Right ventricle myocardium superior (tissue), 1 donor: ENCODE measurements around the gene TNRC6C. TPM values are rescaled to one million over a fixed set of nuclear protein-coding genes. Genes with fewer than 3 reads are reported as not detected.

Source experiments
- ATAC-seq: fragments of 200-7000 bp; cut with Tn5 transposase; one replicate; pipeline ENCODE4 v1.9.1; 2020; ENCODE audit warnings: mild to moderate bottlenecking; ENCODE audit not compliant: poor library complexity
- DNase-seq: peaks from one replicate; pipeline ENCODE4 v3.0.0-alpha.2; 2020
- intact Hi-C: fragments of 100-400 bp; cut with DNase I; formaldehyde crosslinking; loops from one replicate; pipeline ENCODE4 v1.11.2; 2022
- long read RNA-seq: library from polyadenylated mRNA; unstranded; transcript quantifications from one replicate; pipeline ENCODE4 v2.0.0, GENCODE V29; 2021
- total RNA-seq: library from RNA; stranded (reverse); fragmentation: NEBNext Ultra II Directional; extraction: Animal tissue kit (Norgen Biotek cat#: 25700); gene quantifications from one replicate; pipeline ENCODE4 v1.2.1, GENCODE V29; 2021
- donor health status: DM: no; HTN: yes; CAD: no; lungs with severe emphysema.

Gene TNRC6C, protein sequence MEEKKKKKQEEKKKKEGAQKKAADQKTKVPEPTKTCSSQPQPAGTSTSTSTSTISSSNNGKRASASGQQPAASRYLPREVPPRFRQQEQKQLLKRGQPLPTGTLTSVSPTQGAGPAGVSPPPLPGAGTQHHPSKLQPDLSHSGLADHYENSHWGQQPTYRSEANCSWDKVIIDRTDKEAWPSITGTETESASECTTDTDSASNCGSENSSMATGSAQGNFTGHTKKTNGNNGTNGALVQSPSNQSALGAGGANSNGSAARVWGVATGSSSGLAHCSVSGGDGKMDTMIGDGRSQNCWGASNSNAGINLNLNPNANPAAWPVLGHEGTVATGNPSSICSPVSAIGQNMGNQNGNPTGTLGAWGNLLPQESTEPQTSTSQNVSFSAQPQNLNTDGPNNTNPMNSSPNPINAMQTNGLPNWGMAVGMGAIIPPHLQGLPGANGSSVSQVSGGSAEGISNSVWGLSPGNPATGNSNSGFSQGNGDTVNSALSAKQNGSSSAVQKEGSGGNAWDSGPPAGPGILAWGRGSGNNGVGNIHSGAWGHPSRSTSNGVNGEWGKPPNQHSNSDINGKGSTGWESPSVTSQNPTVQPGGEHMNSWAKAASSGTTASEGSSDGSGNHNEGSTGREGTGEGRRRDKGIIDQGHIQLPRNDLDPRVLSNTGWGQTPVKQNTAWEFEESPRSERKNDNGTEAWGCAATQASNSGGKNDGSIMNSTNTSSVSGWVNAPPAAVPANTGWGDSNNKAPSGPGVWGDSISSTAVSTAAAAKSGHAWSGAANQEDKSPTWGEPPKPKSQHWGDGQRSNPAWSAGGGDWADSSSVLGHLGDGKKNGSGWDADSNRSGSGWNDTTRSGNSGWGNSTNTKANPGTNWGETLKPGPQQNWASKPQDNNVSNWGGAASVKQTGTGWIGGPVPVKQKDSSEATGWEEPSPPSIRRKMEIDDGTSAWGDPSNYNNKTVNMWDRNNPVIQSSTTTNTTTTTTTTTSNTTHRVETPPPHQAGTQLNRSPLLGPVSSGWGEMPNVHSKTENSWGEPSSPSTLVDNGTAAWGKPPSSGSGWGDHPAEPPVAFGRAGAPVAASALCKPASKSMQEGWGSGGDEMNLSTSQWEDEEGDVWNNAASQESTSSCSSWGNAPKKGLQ (N-terminal part only)
- 17.8 TPM for total RNA-seq
- long read RNA-seq, partial matches to known transcripts, result 9 of 13 reads
- long read RNA-seq, other reads (novel, unspliced or antisense), result 4 of 13 reads

GRCh38 chr17:77957857-77958715, at the start of gene TNRC6C:
Gene TNRC6C (plus strand): TSS chr17:77958703. CDS start chr17:78004207, 45,504 bp downstream.
- intact Hi-C loops, result no loop called here

GRCh38 chr17:77909236-77909635, 49.3 kb upstream of the TNRC6C start:
- DNase-seq (peak; percentile 76), ATAC-seq (peak; percentile 79)
- intact Hi-C loops, result no loop called here

More at GRCh38 chr17:77957857-77958715, at the start of gene TNRC6C:
- DNase-seq, result peak; percentile 100
- peak; percentile 98 for ATAC-seq

DNA sequence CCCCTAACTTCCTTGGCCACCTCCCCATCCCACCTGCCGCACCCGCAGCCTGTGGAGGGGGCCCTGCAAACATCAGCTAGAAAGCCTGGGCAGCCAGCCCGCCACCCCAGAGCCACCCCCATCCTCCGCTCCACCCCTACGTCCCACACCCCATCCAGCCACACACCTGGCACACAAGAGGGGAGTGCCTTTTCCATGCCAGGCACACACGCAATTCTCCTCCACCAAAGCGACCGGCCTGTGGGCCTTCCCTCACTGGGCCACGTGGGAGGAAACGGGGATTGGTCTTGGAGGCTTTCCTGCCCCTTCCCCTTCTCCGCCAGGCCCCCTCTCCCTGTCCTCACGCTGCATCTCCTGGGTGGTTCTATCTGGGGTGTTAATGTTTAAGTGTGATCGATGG, 48.7 kb upstream of the TNRC6C start:
- ATAC-seq, result no peak
- no peak for DNase-seq
- intact Hi-C loops, result loop anchor here (10.0 kb wide), 1 partner anchor 105 kb away; no protein-coding TSS in a partner anchor

DNA sequence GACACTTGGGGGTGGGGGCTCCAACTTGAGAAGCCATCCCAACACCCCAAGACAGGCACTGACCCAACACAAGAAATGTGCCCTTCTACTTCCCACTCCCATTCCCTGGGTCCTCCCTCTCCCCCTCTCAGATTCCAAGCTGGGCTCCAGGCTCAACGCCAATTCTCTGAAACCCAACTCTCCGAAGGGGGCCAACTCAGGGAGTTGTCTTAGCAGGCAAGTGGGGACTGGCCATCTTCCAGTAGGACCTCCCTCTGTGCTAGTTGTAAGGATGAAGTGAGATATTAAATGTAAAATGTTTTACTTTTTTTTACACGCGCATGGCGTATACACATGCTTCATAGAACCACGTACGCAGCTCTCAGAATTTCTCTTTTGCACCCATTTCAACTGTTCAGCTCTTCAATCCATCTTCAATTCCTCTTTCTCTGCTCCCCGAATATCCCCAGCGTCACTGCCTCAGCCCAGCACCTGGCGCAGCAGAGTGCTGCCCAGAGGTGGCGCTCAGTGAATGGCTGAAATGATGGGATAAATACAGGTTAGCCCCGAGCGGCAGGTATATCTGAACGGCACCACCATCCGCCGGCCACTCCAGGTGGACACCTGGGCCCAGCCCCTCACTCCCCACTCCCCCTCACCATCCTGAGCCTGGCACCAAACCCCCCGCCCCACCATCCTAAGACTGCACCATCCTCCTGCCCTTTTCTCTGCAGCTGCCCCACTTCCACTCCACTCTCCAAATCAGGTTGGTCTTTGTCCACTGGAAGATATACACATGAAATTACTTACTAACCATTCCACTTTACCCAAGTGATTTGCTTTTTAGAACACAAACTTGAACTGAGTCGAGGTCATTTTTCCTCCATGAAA, 43.9 kb upstream of the TNRC6C start:
- intact Hi-C loops, result loop anchor here (10.0 kb wide), 1 partner anchor 100 kb away; no protein-coding TSS in a partner anchor
- DNase-seq, result no peak
- peak; percentile 49 for ATAC-seq

GRCh38 chr17:77915594-77916021, 42.9 kb upstream of the TNRC6C start:
- intact Hi-C loops, result loop anchor here (10.0 kb wide), 1 partner anchor 99 kb away; no protein-coding TSS in a partner anchor
- ATAC-seq, result no peak
- DNase-seq, result no peak

GRCh38 chr17:77916264-77916663, 42.2 kb upstream of the TNRC6C start:
- intact Hi-C loops, result loop anchor here (10.0 kb wide), 1 partner anchor 99 kb away; no protein-coding TSS in a partner anchor
- DNase-seq (no peak), ATAC-seq (no peak)

DNA sequence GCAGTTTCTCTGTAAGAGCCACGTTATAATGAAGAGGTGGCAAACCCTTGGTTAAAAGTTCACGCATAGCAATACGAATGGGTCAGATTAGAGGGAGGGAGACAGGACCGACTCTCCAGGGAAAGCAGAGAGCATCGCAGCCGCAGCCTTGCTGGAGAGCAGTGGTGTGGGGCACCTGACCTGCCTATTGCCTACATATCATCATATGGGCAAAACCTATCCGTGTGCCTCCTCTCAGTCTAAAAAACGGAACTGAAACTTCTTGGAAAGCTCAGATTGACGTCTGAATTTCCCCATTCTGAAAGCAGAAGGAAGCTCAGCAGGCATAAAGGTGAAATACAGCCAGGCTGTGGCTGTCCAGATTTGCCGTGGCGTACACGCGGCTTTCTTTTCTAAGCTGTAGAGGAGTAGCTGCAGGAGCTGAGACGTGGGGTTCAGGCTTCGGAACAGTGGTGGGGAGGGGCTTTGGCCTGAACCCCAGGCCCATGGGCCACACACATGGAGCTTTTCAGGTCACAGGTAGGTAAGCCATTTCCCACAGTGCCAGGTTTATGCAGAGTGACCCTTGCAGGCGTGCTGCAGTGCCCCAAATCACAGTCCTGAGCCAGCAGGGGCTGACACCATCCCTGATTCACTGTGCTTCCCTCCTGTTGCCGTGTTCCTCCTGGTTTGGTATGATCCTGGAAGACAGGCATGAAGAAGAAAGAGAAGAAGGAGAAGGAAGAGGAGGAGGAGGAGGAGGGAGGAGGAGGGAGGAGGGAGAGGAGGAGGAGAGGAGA, 41.6 kb upstream of the TNRC6C start:
- ATAC-seq, result peak; percentile 39
- intact Hi-C loops, result loop anchor here (10.0 kb wide), 1 partner anchor 98 kb away; no protein-coding TSS in a partner anchor
- no peak for DNase-seq

DNA sequence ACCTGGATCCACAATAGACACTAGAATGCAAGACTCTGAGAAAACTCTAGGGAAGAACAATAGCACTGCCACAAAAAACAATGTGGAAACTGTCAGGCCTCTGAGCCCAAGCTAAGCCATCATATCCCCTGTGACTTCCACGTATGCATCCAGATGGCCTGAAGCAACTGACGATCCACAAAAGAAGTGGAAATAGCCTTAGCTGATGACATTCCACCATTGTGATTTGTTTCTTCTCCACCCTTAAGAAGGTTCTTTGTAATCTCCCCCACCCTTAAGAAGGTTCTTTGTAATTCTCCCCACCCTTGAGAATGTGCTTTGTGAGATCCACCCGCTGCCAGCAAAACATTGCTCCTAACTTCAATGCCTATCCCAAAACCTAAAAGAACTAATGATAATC, 39.2 kb upstream of the TNRC6C start:
- DNase-seq (no peak), ATAC-seq (no peak)
- intact Hi-C loops, result loop anchor here (10.0 kb wide), 1 partner anchor 96 kb away; no protein-coding TSS in a partner anchor

DNA sequence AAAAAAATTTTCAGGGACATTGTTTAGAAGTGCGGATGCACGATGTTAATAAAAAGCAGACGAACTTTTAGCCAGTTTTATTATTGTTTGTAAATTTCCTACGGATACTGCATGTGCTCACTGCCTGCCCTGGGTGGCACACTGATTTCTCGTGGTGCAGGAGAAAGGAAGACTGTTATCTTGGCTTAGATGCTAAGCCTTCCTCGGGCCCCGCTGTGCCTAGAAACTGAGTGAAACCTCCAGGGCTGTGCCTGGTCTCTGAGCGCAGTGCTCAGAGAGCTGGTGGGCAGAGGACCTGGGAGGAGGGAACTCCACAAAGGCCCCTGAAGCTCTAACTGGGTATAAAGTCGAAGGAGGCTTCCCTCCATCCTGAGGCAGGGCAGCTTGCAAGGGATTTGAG, 35.4 kb upstream of the TNRC6C start:
- intact Hi-C loops, result no loop called here
- ATAC-seq, result no peak
- DNase-seq, result no peak

- DNase-seq (no peak), ATAC-seq (no peak)
- intact Hi-C loops, result no loop called here
Observed at GRCh38 chr17:77923776-77924513, 34.6 kb upstream of the TNRC6C start.

DNA sequence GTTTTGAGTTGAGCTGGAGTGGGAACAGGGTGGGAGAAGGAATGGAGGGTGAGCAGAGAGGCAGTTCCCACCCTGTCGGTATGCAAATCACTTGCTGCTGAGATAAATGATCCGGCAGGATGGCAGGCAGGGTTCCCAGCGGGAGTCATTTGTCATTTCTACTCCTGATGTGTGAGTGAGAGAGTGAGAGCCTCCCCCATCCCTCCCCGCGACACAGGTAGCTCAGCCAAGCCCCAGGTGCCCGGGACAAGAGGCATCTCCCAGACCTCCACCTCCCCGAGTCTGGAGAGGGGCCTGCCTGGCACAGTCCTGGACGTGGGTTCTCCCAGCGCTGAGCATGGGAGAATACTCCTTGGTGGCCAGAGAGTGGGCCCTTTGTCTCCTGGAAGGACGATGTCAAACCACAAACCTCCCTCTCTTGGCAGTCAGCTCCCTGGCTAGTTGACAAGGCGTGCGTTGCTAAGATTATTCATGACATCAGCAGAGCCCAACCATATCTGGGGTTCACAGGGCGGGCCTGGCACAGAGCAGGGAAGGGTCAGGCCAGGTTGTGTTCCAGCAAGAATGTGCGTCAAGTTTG, 33.7 kb upstream of the TNRC6C start:
- DNase-seq (peak; percentile 86), ATAC-seq (peak; percentile 88)
- intact Hi-C loops, result no loop called here

- intact Hi-C loops, result no loop called here
- ATAC-seq, result no peak
Observed at GRCh38 chr17:77925831-77926543, 32.5 kb upstream of the TNRC6C start.

GRCh38 chr17:77926981-77927380, 31.5 kb upstream of the TNRC6C start:
- intact Hi-C loops, result no loop called here
- ATAC-seq, result no peak
- DNase-seq, result no peak

More at GRCh38 chr17:77925831-77926543, 32.5 kb upstream of the TNRC6C start:
- no peak for DNase-seq

GRCh38 chr17:77927777-77928518, 30.6 kb upstream of the TNRC6C start:
- DNase-seq, result no peak
- ATAC-seq, result no peak
- intact Hi-C loops, result no loop called here
